Left cardiac atrium (tissue), 4 donors: ENCODE data around the gene KCNK17. TPM values are rescaled to one million over a fixed set of nuclear protein-coding genes. Genes with fewer than 3 reads are reported as not detected.

Experiments
- ATAC-seq, 2 donors: fragments of 200-7000 bp; cut with Tn5 transposase; one replicate each; pipeline ENCODE4 v1.9.1; 2020; ENCODE audit warnings: mild to moderate bottlenecking in 2 of 2, moderate library complexity in 2 of 2
- DNase-seq: peaks from one replicate; pipeline ENCODE4 v3.0.0-alpha.2; 2020
- intact Hi-C, 2 donors: fragments of 100-400 bp; cut with DNase I; formaldehyde crosslinking; loops; one replicate each; pipeline versions ENCODE4 v1.14.1 to v1.15.1; 2022 to 2023
- total RNA-seq, 2 donors: library from RNA; stranded (reverse); fragmentation: NEBNext Ultra II Directional; extraction: Animal tissue kit (Norgen Biotek cat#: 25700); gene quantifications; one replicate each; pipeline ENCODE4 v1.2.1, GENCODE V29; 2021
- donor health status: DM: no; HTN: yes; CAD: no.
- donor health status: DM: no; HTN: yes; CAD: no; lungs with severe emphysema.
- donor health status: DM: yes; HTN: yes; CAD: no.
- donor health status: Dilated cardiomyopathy.

Gene KCNK17
- total RNA-seq, 2 donors from 2014 or later = 0.53 to 1.1 TPM

- intact Hi-C loops = no loop called here
- ATAC-seq = no peak
- no peak for DNase-seq
Measured at GRCh38 chr6:39282774-39283173, 31.4 kb downstream of the KCNK17 start.

DNA sequence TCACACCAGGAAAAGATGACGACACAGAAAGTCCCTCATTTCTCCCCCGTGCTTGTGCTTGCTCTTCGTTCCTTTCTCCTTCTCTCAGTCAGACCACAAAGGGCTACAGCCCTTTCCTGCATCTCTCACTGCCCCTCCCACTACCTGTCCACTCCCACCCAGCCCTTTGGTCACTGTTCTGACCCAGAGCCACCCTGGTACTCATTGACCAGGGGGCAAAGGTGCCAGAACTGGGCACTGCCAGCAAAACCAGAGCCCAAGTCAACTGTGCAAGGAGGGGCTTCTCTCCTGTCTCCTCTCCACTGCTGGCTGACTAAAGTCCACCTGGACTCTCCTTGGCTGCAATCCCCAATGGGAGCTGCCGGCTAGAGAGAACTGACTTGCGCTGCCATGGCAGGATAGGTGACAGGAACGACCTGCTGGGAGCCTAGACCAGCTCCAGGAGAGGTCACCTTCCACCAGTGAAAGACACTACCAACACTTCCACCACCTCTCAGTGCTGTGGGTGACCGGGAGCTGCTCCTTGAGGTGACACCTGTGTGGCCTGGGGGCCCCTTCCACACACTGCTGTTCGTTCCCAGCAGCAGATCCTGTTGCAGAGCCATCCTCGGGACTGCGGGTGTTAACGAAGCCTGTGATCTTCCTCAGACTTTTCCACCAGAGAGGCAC lies 32.8 kb downstream of the KCNK17 start:
- intact Hi-C loops = no loop called here
- DNase-seq = no peak
- no peak for ATAC-seq

DNA sequence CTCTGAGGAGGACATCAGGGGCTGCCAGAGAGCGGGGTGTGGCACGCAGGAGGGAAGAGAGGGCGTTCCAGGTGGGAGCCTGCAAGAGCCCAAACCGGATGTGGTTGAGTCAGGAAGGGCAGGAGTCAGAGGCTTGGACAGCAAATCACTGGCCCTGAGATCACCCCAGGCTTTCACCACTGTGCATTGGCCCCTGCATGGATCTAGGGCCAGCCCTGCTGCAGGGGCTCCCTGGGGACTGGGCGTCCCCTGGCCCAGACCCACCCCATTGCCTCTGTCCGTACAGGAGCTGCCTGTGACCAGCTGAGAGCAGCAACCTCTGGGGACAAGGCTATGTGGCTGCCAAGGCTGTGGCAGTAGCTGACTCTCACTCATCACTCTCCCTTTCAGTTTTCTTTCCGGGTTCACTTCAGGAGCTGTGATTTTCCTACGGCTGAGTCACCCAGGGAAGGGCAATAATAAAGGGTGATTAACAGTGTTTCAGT lies 33.9 kb downstream of the KCNK17 start:
- DNase-seq (peak; percentile 40), ATAC-seq (peak; percentile 59 to 61)
- intact Hi-C loops = no loop called here

GRCh38 chr6:39279539-39279938 lies 34.7 kb downstream of the KCNK17 start:
- ATAC-seq = no peak
- DNase-seq = no peak
- intact Hi-C loops = no loop called here

DNA sequence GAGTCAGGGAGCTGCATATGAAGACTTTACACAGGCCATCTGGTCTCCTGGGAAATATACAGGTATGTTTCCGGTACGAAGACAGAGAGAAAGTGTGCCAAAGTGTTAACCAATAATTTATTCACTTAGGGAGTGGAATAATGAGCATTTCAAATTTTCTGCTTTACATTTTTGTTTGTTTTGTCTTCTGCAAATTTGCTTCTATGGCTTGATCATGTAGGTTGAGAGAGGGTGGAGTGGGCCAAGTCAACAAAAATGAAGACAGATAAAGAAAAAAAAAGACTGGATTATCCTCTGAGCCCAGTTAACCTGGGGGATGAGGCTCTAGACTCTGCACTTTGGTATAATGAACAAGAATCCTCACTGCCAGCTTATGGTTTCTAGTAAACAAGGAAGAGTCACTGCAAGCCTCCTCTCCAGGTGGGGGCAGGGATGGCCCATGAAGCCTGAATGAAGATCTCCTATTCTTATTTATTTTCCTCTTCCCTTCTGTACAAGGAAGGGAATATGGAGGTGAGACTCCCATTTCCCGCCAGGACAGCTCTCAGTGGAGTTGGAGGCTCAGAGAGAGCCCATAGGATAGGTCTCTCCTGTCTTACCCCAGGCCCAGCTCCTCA lies 37.7 kb downstream of the KCNK17 start:
- DNase-seq = no peak
- intact Hi-C loops = no loop called here
- no peak for ATAC-seq

DNA sequence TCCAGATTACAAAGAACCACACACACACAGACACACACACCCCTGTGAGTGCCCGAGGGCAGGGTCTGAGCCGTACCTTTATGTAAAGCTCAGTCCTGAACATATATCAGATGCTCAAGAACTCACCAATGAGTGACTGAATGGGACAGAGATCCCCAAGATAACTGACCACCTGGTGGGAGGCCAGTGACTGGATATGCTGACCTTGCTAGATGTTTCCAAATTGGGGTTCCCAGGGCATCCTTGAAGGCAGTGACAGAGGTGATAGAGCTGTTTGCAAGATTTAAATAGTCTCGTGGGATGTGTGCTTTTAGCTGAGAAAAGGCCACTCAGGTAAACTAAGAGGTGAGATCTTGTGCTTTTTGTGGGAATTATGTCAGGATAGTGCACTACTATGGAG lies 39.3 kb downstream of the KCNK17 start:
- ATAC-seq (no peak), DNase-seq (no peak)
- intact Hi-C loops = no loop called here

GRCh38 chr6:39274471-39274870 lies 39.7 kb downstream of the KCNK17 start:
- intact Hi-C loops = no loop called here
- ATAC-seq (no peak), DNase-seq (no peak)

- peak; percentile 26 for DNase-seq
- peak in 1 of 2 donors; percentile 85 for ATAC-seq
- intact Hi-C loops = no loop called here
Measured at GRCh38 chr6:39273406-39273821, 40.8 kb downstream of the KCNK17 start.

DNA sequence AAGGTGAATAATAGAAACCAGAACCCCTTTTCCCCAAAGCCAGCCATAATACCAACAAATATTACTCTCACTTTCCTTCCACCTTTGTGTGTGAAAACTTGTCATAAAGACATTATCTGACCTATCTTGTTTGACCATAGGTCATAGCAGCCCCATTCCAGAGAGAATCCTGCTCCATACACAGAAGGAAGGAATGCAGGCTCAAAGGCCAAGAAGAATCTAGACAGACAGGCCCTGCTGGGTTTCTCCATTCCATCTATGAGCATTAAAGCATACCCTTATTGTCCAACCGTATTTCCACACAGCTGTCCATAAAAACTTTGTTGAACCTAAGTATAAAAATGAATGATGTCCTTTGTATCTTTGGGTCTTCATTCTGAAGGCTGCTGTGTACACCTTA lies 44.3 kb downstream of the KCNK17 start:
- ATAC-seq = no peak
- intact Hi-C loops = no loop called here
- no peak for DNase-seq

- no peak for DNase-seq
- intact Hi-C loops = no loop called here
- no peak for ATAC-seq
Measured at GRCh38 chr6:39268721-39269120, 45.5 kb downstream of the KCNK17 start.

GRCh38 chr6:39268171-39268570 lies 46.0 kb downstream of the KCNK17 start:
- DNase-seq (no peak), ATAC-seq (no peak)
- intact Hi-C loops = no loop called here

GRCh38 chr6:39266782-39267355 lies 47.4 kb downstream of the KCNK17 start:
- no peak for DNase-seq
- no peak for ATAC-seq
- intact Hi-C loops = no loop called here

- intact Hi-C loops = no loop called here
- no peak for DNase-seq
- no peak for ATAC-seq
Measured at GRCh38 chr6:39266375-39266774, 47.8 kb downstream of the KCNK17 start.

DNA sequence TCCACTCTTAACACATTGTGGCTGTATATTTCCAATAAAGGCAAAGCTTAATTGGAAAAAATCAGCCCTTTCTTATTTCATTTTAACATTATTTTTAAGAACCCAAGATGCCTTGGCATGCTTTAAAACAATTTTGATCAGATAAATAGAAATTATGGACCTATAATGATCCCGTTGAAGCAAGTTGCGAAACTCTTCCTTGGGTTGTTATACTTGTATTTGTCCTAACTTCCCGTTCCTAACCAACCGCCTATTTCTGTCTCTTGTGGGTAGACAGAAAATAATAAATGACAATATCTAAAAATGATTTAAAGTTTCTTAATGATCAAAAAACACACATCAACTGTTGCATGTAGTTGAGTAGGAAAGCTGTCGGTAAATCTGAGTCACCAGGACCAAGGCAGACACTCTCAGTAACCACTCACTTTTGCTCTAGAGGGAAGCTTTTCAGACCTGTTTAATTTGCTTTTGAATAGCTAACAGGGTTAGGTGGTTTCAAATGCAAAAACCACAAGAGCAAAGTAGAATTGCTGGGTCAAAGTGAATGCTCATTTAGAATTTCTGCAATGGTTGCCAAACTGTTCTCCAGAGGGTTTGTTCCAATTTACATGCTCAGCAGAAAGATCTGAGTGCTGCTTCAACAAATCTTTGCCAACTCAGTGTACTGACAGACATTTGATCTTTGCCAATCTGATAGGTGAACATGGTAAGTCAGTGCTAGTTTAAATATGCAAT lies 50.7 kb downstream of the KCNK17 start:
- ATAC-seq = peak in 1 of 2 donors; percentile 67
- DNase-seq = no peak
- intact Hi-C loops = no loop called here

DNA sequence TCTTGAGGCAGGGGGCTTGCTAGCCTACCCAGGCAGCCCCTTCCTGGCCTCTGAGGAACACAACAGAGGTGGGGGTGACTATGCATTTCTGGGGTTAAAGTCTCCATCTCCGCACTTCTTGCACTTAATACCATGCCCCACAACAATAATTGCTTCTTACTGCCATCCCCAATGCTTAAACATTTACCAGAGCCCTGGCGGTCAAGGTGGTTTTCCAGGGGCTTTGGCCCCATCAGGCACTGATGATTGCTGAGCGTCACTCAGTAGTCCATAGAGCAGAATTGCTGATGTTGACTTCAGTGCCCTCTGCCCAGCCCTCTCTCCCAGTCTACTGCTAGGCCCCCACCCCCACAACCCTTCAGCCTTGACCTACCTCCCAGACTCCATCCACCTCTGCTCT lies 52.5 kb downstream of the KCNK17 start:
- intact Hi-C loops = no loop called here
- DNase-seq (no peak), ATAC-seq (no peak)

DNA sequence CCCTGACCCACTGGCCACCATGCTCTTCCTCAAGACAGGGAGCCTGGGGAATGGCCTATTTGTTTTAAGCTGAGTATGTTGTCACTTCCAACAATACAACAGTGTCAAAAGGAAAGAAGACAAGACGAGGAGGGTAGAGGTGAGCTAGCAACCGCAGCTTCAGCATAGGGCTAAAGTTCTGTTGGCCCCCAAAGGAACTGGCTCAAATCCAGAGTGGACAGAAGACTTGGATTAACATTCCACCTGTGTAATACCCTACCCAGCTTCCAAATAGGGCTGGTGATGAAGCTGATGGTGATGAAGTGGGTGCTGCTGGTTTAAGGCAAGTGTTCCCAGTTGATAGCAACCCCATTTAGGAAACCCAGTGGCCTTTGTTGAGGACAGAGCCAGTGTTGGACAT lies 53.3 kb downstream of the KCNK17 start:
- ATAC-seq (no peak), DNase-seq (no peak)
- intact Hi-C loops = no loop called here

- ATAC-seq (no peak), DNase-seq (no peak)
- intact Hi-C loops = no loop called here
Measured at GRCh38 chr6:39260456-39260855, 53.8 kb downstream of the KCNK17 start.

- intact Hi-C loops = no loop called here
- DNase-seq (no peak), ATAC-seq (no peak)
Measured at GRCh38 chr6:39256294-39256940, 57.8 kb downstream of the KCNK17 start.

GRCh38 chr6:39254999-39255535 lies 59.2 kb downstream of the KCNK17 start:
- intact Hi-C loops = no loop called here
- ATAC-seq = no peak

More at GRCh38 chr6:39254999-39255535, 59.2 kb downstream of the KCNK17 start:
- no peak for DNase-seq
